Measurements from ENCODE around the gene NUDT13.

DNA sequence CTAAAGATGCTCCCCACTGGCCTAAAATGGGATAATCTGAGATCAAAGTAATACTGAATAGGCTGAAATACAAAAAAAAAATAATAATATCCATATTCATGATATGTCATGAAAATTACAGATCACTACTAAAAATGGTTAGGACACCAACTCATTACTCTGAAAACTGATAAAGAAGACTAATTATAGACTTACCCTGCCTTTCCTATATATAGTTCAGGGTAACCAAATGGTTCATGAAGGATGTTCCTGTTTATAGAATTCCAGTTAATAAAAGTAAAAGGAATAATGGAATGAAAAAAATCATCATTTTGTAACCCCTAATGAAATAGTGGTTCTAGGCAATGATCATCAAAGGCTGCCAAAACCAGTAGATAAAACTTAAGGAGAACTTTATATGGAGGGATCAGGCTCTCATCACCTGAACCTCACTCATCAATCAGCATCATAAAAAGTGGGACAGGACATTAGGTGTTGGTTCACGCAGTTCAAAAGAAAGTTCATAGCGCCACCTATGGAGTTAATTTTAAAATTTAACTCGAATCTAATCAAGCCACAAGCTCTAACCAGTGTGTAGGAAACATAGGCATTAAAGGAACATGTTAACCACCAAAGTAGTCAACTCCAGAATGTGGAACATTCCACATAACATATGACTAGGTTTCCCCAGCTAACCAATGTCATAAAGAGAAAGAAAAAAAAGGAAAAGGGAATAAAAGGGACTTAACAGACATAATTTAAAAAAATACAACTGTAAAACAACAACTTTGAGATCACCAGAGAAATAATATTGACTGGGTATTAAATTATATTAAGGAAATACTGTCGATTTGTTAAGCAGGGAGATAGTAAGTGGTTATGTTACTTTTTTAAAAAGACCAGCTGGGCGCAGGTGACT, 49.3 kb upstream of the NUDT13 start:
- TF ChIP-seq, protein P1, sequence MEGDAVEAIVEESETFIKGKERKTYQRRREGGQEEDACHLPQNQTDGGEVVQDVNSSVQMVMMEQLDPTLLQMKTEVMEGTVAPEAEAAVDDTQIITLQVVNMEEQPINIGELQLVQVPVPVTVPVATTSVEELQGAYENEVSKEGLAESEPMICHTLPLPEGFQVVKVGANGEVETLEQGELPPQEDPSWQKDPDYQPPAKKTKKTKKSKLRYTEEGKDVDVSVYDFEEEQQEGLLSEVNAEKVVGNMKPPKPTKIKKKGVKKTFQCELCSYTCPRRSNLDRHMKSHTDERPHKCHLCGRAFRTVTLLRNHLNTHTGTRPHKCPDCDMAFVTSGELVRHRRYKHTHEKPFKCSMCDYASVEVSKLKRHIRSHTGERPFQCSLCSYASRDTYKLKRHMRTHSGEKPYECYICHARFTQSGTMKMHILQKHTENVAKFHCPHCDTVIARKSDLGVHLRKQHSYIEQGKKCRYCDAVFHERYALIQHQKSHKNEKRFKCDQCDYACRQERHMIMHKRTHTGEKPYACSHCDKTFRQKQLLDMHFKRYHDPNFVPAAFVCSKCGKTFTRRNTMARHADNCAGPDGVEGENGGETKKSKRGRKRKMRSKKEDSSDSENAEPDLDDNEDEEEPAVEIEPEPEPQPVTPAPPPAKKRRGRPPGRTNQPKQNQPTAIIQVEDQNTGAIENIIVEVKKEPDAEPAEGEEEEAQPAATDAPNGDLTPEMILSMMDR (IDR thresholded peaks at IDR 0.05), result peak in 1 of 7 experiments; percentile 4
- TF ChIP-seq POLR2A (IDR thresholded peaks at IDR 0.05) (no peak), POLR2AphosphoS5 (IDR thresholded peaks at IDR 0.05) (no peak), EP300 (IDR thresholded peaks at IDR 0.05) (no peak)
